Measurements from ENCODE around the gene FAM120A.
A peak's percentile ranks its signal among the peaks of the same experiment; 100 is the strongest.

The FAM120A gene

GRCh38 chr9:93574091-93574899 lies 122.8 kb downstream of the FAM120A start:
- peak overlapping the region; percentile 42 for H3K27ac Mint-ChIP-seq
- ATAC-seq (replicated peaks) (no peak), DNase-seq (no peak)
- no peaks in the 10 kb centered on the region for H3K27me3 Mint-ChIP-seq
- H3K36me3 Mint-ChIP-seq: peaks cover 8 to 15% of the 10 kb centered on the region in 2 donors
- no peak overlapping the region for H3K4me3 Mint-ChIP-seq
- H3K4me1 Mint-ChIP-seq: peaks cover 25 to 44% of the 10 kb centered on the region in 2 donors
- peaks cover 4 to 6% of the 10 kb centered on the region in 2 donors for H3K9me3 Mint-ChIP-seq

GRCh38 chr9:93574900-93575795 lies 123.7 kb downstream of the FAM120A start:
- Mint-ChIP-seq H3K27me3 (no peaks in the 10 kb centered on the region), H3K36me3 (peaks cover 6 to 10% of the 10 kb centered on the region in 2 donors), H3K4me1 (peaks cover 21 to 44% of the 10 kb centered on the region in 2 donors), H3K9me3 (peaks cover 4 to 6% of the 10 kb centered on the region in 2 donors), H3K4me3 (peak overlapping the region; percentile 92 to 94), H3K27ac (peak overlapping the region; percentile 95)
- ATAC-seq (replicated peaks): no peak
- DNase-seq: no peak

- peak overlapping the region; percentile 95 for H3K27ac Mint-ChIP-seq
- peak; percentile 28 for DNase-seq
- H3K27me3 Mint-ChIP-seq: no peaks in the 10 kb centered on the region
- peaks cover 2 to 4% of the 10 kb centered on the region in 2 donors for H3K36me3 Mint-ChIP-seq
- peaks cover 22 to 49% of the 10 kb centered on the region in 2 donors for H3K4me1 Mint-ChIP-seq
- ATAC-seq (replicated peaks): peak; percentile 35 to 54
- peak overlapping the region; percentile 92 to 94 for H3K4me3 Mint-ChIP-seq
- peaks cover 0 to 3% of the 10 kb centered on the region in 2 donors for H3K9me3 Mint-ChIP-seq
Measured at GRCh38 chr9:93575796-93576257, 124.3 kb downstream of the FAM120A start.

DNA sequence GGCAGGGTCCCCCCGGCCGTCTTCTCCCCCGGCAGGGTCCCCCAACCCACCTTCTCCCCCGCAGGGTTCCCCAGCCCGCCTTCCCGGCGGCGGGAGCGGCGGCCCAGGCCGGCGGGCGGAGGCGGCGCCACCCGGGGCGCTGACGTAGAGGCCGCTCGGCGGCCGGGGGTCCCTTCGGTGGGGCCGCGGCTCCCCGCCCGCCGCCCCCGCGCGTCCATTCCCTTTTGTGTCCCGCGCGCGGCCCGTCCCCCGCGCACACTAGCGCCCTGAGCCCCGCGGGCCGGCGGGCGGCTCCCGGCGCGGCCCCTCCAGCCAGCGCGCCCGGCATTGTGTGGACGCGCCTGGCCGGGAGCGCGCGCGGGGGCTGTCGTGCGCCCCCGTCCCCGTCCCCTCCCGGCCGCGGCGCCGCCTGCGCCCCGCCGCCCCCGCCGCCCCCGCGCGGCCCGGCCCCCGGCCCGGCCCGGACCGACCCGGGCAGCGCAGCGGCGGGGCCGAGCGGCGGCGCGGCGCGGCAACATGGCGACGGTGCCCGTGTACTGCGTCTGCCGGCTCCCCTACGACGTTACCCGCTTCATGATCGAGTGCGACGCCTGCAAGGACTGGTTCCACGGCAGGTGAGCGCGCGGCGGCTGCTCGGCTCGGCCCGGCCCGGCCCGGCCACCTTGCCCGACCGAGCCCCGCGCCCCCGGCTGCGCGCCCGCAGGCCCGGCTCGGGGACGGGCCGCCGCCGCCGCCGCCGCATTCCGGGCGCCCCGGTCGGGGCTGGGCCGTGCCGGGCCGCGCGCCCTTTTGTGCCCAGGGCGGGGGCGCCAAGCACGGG lies 125.0 kb downstream of the FAM120A start, which contains the start of gene PHF2:
TSS of gene PHF2 (plus strand) at position 327 of the 820 bp plus-strand sequence. CDS start at position 517, 190 bp downstream.
- Mint-ChIP-seq H3K4me1 (peaks cover 25 to 56% of the 10 kb centered on the region in 2 donors), H3K4me3 (peak within 1 kb of the TSS; percentile 92 to 94), H3K36me3 (peaks cover 0 to 2% of the 10 kb centered on the region in 2 donors), H3K27me3 (no peaks in the 10 kb centered on the region), H3K27ac (peak within 1 kb of the TSS; percentile 95), H3K9me3 (no peaks in the 10 kb centered on the region)
- ATAC-seq (replicated peaks) (peak; percentile 63 to 65), DNase-seq (no peak)

DNA sequence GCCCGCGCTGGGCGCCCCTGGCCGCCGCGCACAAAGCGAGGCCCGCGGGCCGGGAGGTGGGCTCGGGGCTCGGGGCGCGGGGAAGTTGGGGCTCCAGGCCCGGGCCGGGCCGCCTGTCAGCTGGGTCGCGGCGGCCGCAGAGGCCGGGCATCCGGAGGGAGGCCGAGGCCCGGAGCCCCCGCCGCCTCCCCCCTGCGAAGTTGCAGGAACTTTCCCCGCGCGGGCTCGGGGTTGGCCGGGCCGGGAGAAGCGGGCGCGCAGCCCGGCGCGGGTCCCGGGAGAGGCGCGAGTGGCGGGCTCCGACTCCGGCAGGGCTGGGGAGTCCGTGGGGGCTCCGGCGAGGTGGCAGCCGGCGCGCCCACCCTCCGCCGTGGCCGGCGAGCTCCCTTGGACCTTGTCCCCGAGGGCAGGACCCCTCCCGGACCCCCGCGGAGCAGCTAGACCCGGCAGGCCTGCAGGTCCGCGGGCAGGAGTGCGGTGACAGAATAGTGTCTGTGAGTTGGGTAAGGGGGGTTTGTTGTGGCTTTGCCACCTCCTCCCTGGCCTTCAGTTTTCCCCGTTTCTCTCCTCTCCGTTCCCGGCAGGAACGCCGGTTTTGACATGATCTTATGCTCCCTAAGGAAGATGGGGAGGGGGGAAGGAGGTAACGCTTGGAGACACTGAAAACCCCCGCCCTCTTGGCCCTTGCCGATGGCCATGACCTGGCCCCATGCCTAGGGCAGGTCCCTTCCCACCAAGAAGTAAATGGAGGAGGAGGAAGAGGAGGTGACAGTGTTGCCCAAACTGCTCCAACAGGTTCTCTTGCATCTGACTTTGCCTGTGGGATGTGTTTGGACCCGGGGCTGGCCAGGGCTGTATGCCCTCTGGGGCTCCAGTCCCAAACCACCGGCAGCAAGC lies 125.8 kb downstream of the FAM120A start:
- no peak for DNase-seq
- peak overlapping the region; percentile 79 to 81 for H3K4me3 Mint-ChIP-seq
- peaks cover 0 to 2% of the 10 kb centered on the region in 2 donors for H3K36me3 Mint-ChIP-seq
- peaks cover 25 to 64% of the 10 kb centered on the region in 2 donors for H3K4me1 Mint-ChIP-seq
- ATAC-seq (replicated peaks): peak in 1 of 2 donors; percentile 19
- H3K27me3 Mint-ChIP-seq: no peaks in the 10 kb centered on the region
- peak overlapping the region; percentile 84 for H3K27ac Mint-ChIP-seq
- no peaks in the 10 kb centered on the region for H3K9me3 Mint-ChIP-seq

- H3K4me3 Mint-ChIP-seq: peak overlapping the region; percentile 79 to 81
- peaks cover 25 to 72% of the 10 kb centered on the region in 2 donors for H3K4me1 Mint-ChIP-seq
- H3K9me3 Mint-ChIP-seq: no peaks in the 10 kb centered on the region
- DNase-seq (no peak), ATAC-seq (replicated peaks) (no peak)
- H3K27me3 Mint-ChIP-seq: no peaks in the 10 kb centered on the region
- peaks cover 0 to 2% of the 10 kb centered on the region in 2 donors for H3K36me3 Mint-ChIP-seq
- H3K27ac Mint-ChIP-seq: peak overlapping the region; percentile 84
Measured at GRCh38 chr9:93577975-93578682, 126.6 kb downstream of the FAM120A start.

GRCh38 chr9:93578844-93579243 lies 127.4 kb downstream of the FAM120A start:
- ATAC-seq (replicated peaks) (no peak), DNase-seq (no peak)
- Mint-ChIP-seq H3K4me3 (no peak overlapping the region), H3K4me1 (peaks cover 23 to 67% of the 10 kb centered on the region in 2 donors), H3K36me3 (peaks cover 0 to 2% of the 10 kb centered on the region in 2 donors), H3K27ac (peak overlapping the region; percentile 28), H3K27me3 (no peaks in the 10 kb centered on the region), H3K9me3 (no peaks in the 10 kb centered on the region)

DNA sequence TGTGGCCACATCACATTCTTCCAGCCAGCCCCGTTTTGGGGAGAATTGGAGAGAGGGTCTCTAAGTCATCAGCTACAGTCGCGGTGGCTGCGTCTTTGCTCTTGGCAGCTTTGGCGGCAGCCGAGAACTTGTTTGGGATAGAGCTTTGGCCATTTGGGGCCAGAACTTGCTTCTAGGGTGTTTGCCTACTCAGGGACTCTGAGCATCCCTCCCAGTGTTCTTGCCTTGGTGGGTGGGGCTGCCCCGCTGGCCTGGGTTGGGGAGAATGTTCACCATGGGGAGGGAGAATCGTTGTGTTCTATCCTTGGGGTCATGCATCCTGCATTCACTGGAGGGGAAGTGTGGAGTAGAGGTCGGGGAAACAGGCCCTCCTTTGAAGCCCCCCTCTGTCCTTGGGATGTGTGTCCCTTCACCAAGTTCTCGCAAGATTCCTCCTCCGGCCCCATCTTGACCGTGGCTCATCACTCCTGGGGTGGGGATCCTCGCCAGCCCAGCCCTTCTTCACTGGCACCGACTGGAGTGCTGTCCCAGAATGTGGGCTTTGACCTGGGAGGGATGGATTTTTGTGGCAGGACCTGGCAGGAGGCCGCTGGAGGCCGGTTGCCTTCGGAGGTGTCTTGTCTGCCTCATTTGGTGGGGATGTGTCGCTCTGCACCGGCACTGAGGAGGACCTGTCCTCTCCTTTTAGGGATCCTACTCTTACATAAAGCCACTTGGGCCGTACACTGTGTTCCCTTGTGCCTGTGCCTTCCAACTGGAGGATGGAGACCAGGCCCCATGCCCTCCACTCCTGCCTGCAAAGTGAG lies 128.4 kb downstream of the FAM120A start:
- DNase-seq (no peak), ATAC-seq (replicated peaks) (no peak)
- H3K36me3 Mint-ChIP-seq: peaks cover 3 to 9% of the 10 kb centered on the region in 2 donors
- H3K4me3 Mint-ChIP-seq: no peak overlapping the region
- no peak overlapping the region for H3K27ac Mint-ChIP-seq
- H3K4me1 Mint-ChIP-seq: peaks cover 21 to 65% of the 10 kb centered on the region in 2 donors
- no peaks in the 10 kb centered on the region for H3K27me3 Mint-ChIP-seq
- H3K9me3 Mint-ChIP-seq: peaks cover 0 to 3% of the 10 kb centered on the region in 2 donors

DNA sequence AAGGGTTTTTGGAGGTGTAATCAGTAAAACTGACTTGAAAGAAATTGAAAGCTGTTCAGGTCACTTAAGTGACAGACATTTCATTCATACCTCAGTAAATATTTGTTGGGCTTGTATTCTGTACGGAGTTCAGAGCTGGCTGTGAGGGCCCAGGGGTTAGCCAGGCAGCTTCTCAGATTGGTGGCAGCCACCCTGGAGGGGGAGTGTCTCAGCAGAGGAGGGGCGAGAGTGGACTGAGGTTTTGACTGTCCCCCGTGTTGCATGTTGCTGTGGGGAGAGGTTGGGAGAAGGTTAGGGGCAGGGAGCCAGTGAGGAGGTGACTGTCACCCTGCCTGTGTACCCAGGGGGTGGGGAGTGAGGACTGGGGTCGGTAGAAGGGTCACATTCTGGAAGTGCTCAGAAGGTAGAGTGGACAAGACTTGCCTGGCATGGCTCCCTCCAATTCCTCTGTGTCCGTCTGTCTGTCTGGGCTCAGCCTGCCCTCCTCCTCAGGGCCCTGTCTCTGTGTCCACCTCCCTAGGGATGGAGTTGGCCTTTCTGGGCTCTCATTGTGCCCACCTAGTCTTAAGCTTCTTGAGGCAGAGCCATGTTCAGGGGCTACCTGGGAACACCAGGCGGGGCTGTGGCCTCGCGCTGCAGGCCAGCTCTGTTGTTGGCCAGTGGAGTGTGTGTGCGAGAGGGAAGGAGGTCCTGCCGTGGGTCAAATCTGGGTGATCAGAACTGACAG lies 129.3 kb downstream of the FAM120A start:
- peaks cover 0 to 3% of the 10 kb centered on the region in 2 donors for H3K9me3 Mint-ChIP-seq
- no peaks in the 10 kb centered on the region for H3K27me3 Mint-ChIP-seq
- ATAC-seq (replicated peaks) (no peak), DNase-seq (no peak)
- no peak overlapping the region for H3K4me3 Mint-ChIP-seq
- H3K36me3 Mint-ChIP-seq: peaks cover 3 to 13% of the 10 kb centered on the region in 2 donors
- peaks cover 13 to 56% of the 10 kb centered on the region in 2 donors for H3K4me1 Mint-ChIP-seq
- H3K27ac Mint-ChIP-seq: no peak overlapping the region

- no peak overlapping the region for H3K4me3 Mint-ChIP-seq
- H3K27ac Mint-ChIP-seq: peak overlapping the region; percentile 59
- H3K27me3 Mint-ChIP-seq: no peaks in the 10 kb centered on the region
- H3K4me1 Mint-ChIP-seq: peaks cover 19 to 60% of the 10 kb centered on the region in 2 donors
- ATAC-seq (replicated peaks): no peak
- H3K9me3 Mint-ChIP-seq: peaks cover 0 to 3% of the 10 kb centered on the region in 2 donors
- DNase-seq: no peak
- peaks cover 3 to 13% of the 10 kb centered on the region in 2 donors for H3K36me3 Mint-ChIP-seq
Measured at GRCh38 chr9:93582115-93582514, 130.6 kb downstream of the FAM120A start.

DNA sequence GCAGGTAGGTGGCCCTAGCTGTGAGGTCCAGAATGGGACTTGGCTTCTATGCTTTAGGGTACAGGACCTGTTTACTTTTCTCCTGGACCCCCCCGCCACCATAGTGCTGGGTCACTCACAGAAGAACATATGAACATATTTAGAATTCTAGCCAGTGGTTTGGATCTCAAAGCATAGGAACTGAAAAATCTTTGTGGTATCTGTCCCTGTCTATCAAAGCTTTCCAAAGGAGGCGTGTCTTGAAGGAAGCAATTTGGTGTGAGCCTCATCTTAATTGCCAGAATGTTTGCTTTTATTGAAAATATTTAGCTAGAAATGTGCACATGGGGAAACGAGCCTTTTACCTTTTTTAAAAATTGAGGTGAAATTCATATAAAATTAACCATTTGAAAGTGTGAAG lies 131.1 kb downstream of the FAM120A start:
- no peak for ATAC-seq (replicated peaks)
- Mint-ChIP-seq H3K27ac (peak overlapping the region; percentile 59), H3K36me3 (peaks cover 3 to 13% of the 10 kb centered on the region in 2 donors), H3K4me3 (no peak overlapping the region), H3K9me3 (peaks cover 0 to 3% of the 10 kb centered on the region in 2 donors), H3K27me3 (no peaks in the 10 kb centered on the region), H3K4me1 (peaks cover 22 to 62% of the 10 kb centered on the region in 2 donors)
- DNase-seq: no peak
